Lung (tissue), 12 donors: ENCODE data around the gene FJX1. TPM values are rescaled to one million over a fixed set of nuclear protein-coding genes. Genes with fewer than 3 reads are reported as not detected.

Experiments
- ATAC-seq: fragments of 200-7000 bp; cut with Tn5 transposase; one replicate; pipeline ENCODE4 v1.9.1; 2020; ENCODE audit warnings: moderate number of reproducible peaks; ENCODE audit not compliant: insufficient read depth, low FRiP score
- DNase-seq, 3 donors: peaks; one replicate each; pipeline ENCODE4 v3.0.0-alpha.2; 2013 to 2017
- H3K27ac ChIP-seq, 2 donors: one replicate each; pipeline ENCODE4 v1.5.1; 2013; ENCODE audit warnings: mild to moderate bottlenecking in 2 of 2, moderate library complexity in 2 of 2, control low read depth in 1 of 2, inconsistent platforms in 1 of 2, low read depth in 1 of 2, low read length in 1 of 2
- H3K27me3 ChIP-seq, 3 donors: one replicate each; pipeline ENCODE4 v1.5.1; 2013; ENCODE audit warnings: low read length in 2 of 3; ENCODE audit not compliant: control insufficient read depth in 3 of 3, insufficient read depth in 3 of 3
- H3K36me3 ChIP-seq, 4 donors: one replicate each; pipeline ENCODE4 v1.5.1; 2013; ENCODE audit warnings: low read length in 4 of 4, mild to moderate bottlenecking in 1 of 4, moderate library complexity in 1 of 4; ENCODE audit not compliant: control insufficient read depth in 4 of 4, insufficient read depth in 4 of 4
- H3K4me1 ChIP-seq, 5 donors: one replicate each; pipeline ENCODE4 v1.5.1; 2013; ENCODE audit warnings: low read length in 5 of 5, mild to moderate bottlenecking in 2 of 5, moderate library complexity in 1 of 5; ENCODE audit not compliant: control insufficient read depth in 5 of 5, insufficient read depth in 5 of 5
- H3K4me3 ChIP-seq: one replicate; pipeline ENCODE4 v1.5.1; 2013; ENCODE audit warnings: mild to moderate bottlenecking, control low read depth, moderate library complexity
- H3K9ac ChIP-seq, 2 donors: one replicate each; pipeline ENCODE4 v1.5.1; 2013; ENCODE audit warnings: low read length in 2 of 2, control low read depth in 1 of 2; ENCODE audit not compliant: insufficient read depth in 1 of 2
- H3K9me3 ChIP-seq, 4 donors: one replicate each; pipeline ENCODE4 v1.5.1; 2013; ENCODE audit warnings: low read length in 3 of 4, mild to moderate bottlenecking in 1 of 4, moderate library complexity in 1 of 4; ENCODE audit not compliant: control insufficient read depth in 4 of 4, insufficient read depth in 3 of 4
- CTCF ChIP-seq: IDR thresholded peaks from 2 replicates; pipeline ENCODE4 v1.5.1; 2012; ENCODE audit warnings: mild to moderate bottlenecking; ENCODE audit errors: control extremely low read depth, extremely low read depth
- WGBS, 2 donors: extraction: QIAGEN DNeasy Blood & Tissue Kit; methylation state at CpG; one replicate each; pipeline ENCODE4 v1.1.7; 2013; 5-methylcytosine and 5-hydroxymethylcytosine counted together
- polyA plus RNA-seq, 2 donors: library from polyadenylated mRNA; stranded (reverse); fragments of 200-250 nt; gene quantifications; one replicate each; pipeline ENCODE4 v1.2.1, GENCODE V29; 2013
- total RNA-seq, 2 donors: library from RNA; depleted of rRNA in 1 of 2; stranded (reverse); fragments of >200 nt in 1 of 2; gene quantifications; one replicate each; pipeline ENCODE4 v1.2.1, GENCODE V29; 2014 to 2021
- donor health status: control.
- donor health status: control.
- donor health status: Bipolar disorder and iron deficiency.
- donor health status: healthy.
- donor health status: DM: yes; HTN: yes; CAD: no.

Gene FJX1
- total and polyA plus RNA-seq, 4 donors: 2.9 to 7.7 (median 3.5) TPM

GRCh38 chr11:35617316-35617686, 959 bp upstream of the FJX1 start:
- WGBS, 2 donors: 61 to 65% methylated on average over 7 of the region's 7 CpGs
- ATAC-seq: no peak
- peak overlapping the region in 1 of 2 donors; percentile 78 for H3K27ac ChIP-seq
- TF ChIP-seq CTCF: no peak
- H3K36me3 ChIP-seq: no peaks in the 10 kb centered on the region
- H3K4me1 ChIP-seq: peaks cover 0 to 34% (median 7%) of the 10 kb centered on the region in 5 donors
- no peak overlapping the region for H3K4me3 ChIP-seq
- H3K9ac ChIP-seq: peak overlapping the region in 1 of 2 donors; percentile 54
- H3K27me3 ChIP-seq: peaks cover 0 to 12% (median 0%) of the 10 kb centered on the region in 3 donors
- peaks cover 0 to 4% (median 0%) of the 10 kb centered on the region in 4 donors for H3K9me3 ChIP-seq
- no peak for DNase-seq

GRCh38 chr11:35618497-35619115, 346 bp downstream of the FJX1 start:
- Histone ChIP-seq H3K4me3 (peak overlapping the region; percentile 44), H3K36me3 (no peaks in the 10 kb centered on the region), H3K9ac (no peak overlapping the region), H3K27ac (peak overlapping the region; percentile 52 to 73), H3K27me3 (peaks cover 0 to 12% (median 0%) of the 10 kb centered on the region in 3 donors), H3K9me3 (peaks cover 0 to 4% (median 0%) of the 10 kb centered on the region in 4 donors), H3K4me1 (peaks cover 0 to 37% (median 7%) of the 10 kb centered on the region in 5 donors)
- no peak for TF ChIP-seq CTCF
- peak; percentile 40 to 53 (median 51) for DNase-seq
- peak; percentile 31 for ATAC-seq
- WGBS, 2 donors: 0 to 1% methylated on average over 48 to 91 of the region's 91 CpGs

GRCh38 chr11:35619116-35619854, 1.0 kb downstream of the FJX1 start:
- H3K4me3 ChIP-seq: peak overlapping the region; percentile 44
- no peak overlapping the region for H3K9ac ChIP-seq
- no peak for TF ChIP-seq CTCF
- DNase-seq (peak; percentile 65 to 75 (median 70)), ATAC-seq (peak; percentile 28)
- peaks cover 0 to 37% (median 7%) of the 10 kb centered on the region in 5 donors for H3K4me1 ChIP-seq
- H3K27me3 ChIP-seq: peaks cover 0 to 12% (median 0%) of the 10 kb centered on the region in 3 donors
- WGBS, 2 donors: 1 to 2% methylated on average over 78 to 84 of the region's 84 CpGs
- no peaks in the 10 kb centered on the region for H3K36me3 ChIP-seq
- H3K9me3 ChIP-seq: peaks cover 0 to 4% (median 0%) of the 10 kb centered on the region in 4 donors
- peak overlapping the region in 1 of 2 donors; percentile 73 for H3K27ac ChIP-seq
